Esophagus squamous epithelium (tissue), 4 donors: ENCODE results near the gene DUSP23.

Experiments used
- POLR2A ChIP-seq, 4 donors: fragments of 450-650 bp; IDR thresholded peaks; one replicate each; pipeline ENCODE4 v1.6.1; 2017; ENCODE audit warnings: antibody characterized with exemption in 4 of 4, mild to moderate bottlenecking in 4 of 4, moderate library complexity in 3 of 4
- TF ChIP-seq, protein P1 (sequence below), 6 experiments: fragments of 450-650 bp in 4 of 6; fragments of 200-600 bp in 2 of 6; sonication (generic) in 2 of 6; IDR thresholded peaks; one replicate each; pipeline ENCODE4 v1.5.1; 2016 to 2019; ENCODE audit warnings: antibody characterized with exemption in 6 of 6, mild to moderate bottlenecking in 4 of 6, moderate library complexity in 4 of 6

DNA sequence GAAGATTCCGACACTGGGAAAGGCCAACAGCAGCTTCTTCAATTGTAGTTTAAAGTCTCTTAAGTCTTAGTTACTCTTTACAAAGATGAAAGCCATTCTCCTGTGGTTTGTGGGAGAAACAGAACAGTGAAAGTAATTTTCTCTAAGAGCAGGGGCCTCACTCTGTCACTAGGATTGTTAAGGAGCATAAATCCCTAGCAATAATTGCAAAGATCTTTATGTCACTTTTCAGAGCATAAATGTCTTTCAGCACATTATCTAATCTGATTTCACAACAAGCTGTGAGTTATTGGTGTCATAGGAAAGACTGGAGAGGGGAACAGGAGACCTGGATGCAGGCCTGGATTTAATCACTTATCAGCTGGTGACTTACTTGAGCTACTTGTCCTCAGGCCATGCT lies 32.4 kb upstream of the DUSP23 start:
- TF ChIP-seq, protein P1, sequence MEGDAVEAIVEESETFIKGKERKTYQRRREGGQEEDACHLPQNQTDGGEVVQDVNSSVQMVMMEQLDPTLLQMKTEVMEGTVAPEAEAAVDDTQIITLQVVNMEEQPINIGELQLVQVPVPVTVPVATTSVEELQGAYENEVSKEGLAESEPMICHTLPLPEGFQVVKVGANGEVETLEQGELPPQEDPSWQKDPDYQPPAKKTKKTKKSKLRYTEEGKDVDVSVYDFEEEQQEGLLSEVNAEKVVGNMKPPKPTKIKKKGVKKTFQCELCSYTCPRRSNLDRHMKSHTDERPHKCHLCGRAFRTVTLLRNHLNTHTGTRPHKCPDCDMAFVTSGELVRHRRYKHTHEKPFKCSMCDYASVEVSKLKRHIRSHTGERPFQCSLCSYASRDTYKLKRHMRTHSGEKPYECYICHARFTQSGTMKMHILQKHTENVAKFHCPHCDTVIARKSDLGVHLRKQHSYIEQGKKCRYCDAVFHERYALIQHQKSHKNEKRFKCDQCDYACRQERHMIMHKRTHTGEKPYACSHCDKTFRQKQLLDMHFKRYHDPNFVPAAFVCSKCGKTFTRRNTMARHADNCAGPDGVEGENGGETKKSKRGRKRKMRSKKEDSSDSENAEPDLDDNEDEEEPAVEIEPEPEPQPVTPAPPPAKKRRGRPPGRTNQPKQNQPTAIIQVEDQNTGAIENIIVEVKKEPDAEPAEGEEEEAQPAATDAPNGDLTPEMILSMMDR (IDR thresholded peaks at IDR 0.05) = no peak
- TF ChIP-seq POLR2A (IDR thresholded peaks at IDR 0.05) = no peak
